Thyroid gland (tissue), 4 donors: ENCODE results near the gene GPR162. TPM values are rescaled to one million over a fixed set of nuclear protein-coding genes. Genes with fewer than 3 reads are reported as not detected.
A peak's percentile ranks its signal among the peaks of the same experiment; 100 is the strongest.
"Not testable (repeated sequence)": the region's sequence is repeated elsewhere in the genome, so short reads cannot be mapped to it uniquely, and the experiment has no call there.

Experiments used
- DNase-seq, 2 donors: peaks; one replicate each; pipeline ENCODE4 v3.0.0-alpha.2; 2019
- H3K27ac ChIP-seq, 3 donors: fragments of 200-600 bp; sonication (generic); 1 replicate in 2 of 3; 2 replicates in 1 of 3; pipeline ENCODE4 v1.5.1; 2016 to 2019; ENCODE audit warnings: mild to moderate bottlenecking in 1 of 3, moderate library complexity in 1 of 3
- H3K27me3 ChIP-seq: fragments of 200-600 bp; sonication (generic); one replicate; pipeline ENCODE4 v1.5.1; 2019
- H3K36me3 ChIP-seq, 2 donors: fragments of 200-600 bp; sonication (generic); one replicate each; pipeline ENCODE4 v1.5.1; 2016 to 2019
- H3K4me1 ChIP-seq, 2 donors: fragments of 200-600 bp; sonication (generic); one replicate each; pipeline ENCODE4 v1.5.1; 2017 to 2019
- H3K4me3 ChIP-seq, 3 donors: fragments of 200-600 bp; sonication (generic); replicated peaks in 1 of 3; 1 replicate in 2 of 3; 2 replicates in 1 of 3; pipeline ENCODE4 v1.5.1; 2016; ENCODE audit warnings: mild to moderate bottlenecking in 1 of 3
- H3K9me3 ChIP-seq: fragments of 200-600 bp; sonication (generic); one replicate; pipeline ENCODE4 v1.5.1; 2017
- CTCF ChIP-seq, 6 experiments: fragments of 200-600 bp in 3 of 6; fragments of 450-650 bp in 3 of 6; sonication (generic) in 3 of 6; IDR thresholded peaks; one replicate each; pipeline ENCODE4 v1.5.1; 2016 to 2019; ENCODE audit warnings: antibody characterized with exemption in 6 of 6, mild to moderate bottlenecking in 2 of 6, inconsistent platforms in 1 of 6, moderate library complexity in 1 of 6
- POLR2A ChIP-seq, 2 donors: fragments of 450-650 bp; IDR thresholded peaks; one replicate each; pipeline ENCODE4 v1.6.1; 2017; ENCODE audit warnings: antibody characterized with exemption in 2 of 2, mild to moderate bottlenecking in 2 of 2, moderate library complexity in 1 of 2
- whole genome bisulfite sequencing, 2 donors: methylation state at CpG; one replicate each; pipeline ENCODE4 v1.1.5; 2017; 5-methylcytosine and 5-hydroxymethylcytosine counted together
- intact Hi-C: fragments of 100-400 bp; cut with DNase I; formaldehyde crosslinking; loops from one replicate; pipeline ENCODE4 v1.15.1; 2023
- total RNA-seq, 4 donors: library from RNA; depleted of rRNA; stranded (reverse); fragments of >200 nt; gene quantifications; one replicate each; pipeline ENCODE4 v1.2.3, GENCODE V29; 2016

Gene GPR162
- total RNA-seq, 4 donors from 2014 or later, result 0.34 to 1.1 (median 0.56) TPM

DNA sequence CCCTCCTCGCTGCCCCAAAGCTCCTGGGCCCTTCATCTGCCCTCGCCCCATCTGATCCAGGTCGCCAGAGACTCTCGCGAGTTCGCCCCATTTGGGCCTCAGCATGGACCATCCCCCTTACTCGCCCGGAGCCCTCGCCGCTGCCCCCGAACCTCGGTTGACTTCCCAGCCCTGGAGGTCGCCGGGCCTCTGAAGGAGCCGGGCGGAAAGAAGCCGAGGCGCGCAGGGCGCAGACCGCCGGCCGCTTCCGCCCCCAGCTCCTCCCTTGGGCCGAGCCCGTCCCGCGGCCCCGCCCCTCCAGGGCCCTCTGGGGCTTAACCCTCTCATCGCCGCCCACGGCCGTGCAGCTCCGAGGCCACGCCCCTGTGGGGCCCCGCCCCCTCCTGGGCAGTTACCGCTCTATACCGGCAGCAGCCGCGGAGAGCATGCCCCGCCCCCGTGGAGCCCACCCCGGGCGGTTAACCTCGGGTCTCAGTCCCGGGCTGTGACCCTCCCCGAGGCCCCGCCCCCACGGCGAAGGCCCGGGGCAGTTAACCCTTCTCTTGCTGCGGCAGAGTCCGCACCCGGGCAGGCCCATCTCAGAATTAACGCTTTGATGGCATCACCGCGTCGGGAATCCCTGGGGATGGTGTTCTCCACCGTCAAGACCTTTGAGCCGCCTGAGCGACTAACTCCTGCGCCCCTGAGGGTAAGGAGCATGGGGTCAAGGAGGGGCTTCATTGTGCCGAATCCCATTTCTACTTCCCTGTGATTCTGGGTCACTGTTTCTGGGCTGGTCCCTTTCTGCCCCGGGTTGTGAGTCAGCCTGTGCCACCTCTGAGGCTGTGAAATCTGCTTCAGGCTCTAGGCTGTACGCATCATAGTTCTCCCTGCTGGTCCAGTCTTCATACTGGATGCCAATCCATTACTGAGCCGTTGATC lies 51.7 kb downstream of the GPR162 start, which contains the start of gene SPSB2:
Gene SPSB2 (minus strand): TSS at position 210 of the 921 bp plus-strand sequence. CDS start 402 bp downstream, outside the sequence.
- Histone ChIP-seq H3K4me3 (peak within 1 kb of the TSS; percentile 55 to 81 (median 66)), H3K27ac (peak within 1 kb of the TSS; percentile 31 to 87 (median 53)), H3K4me1 (peaks cover 19 to 36% of the 10 kb centered on the region in 2 donors), H3K27me3 (no peaks in the 10 kb centered on the region), H3K36me3 (peaks cover 10 to 12% of the 10 kb centered on the region in 2 donors), H3K9me3 (no peaks in the 10 kb centered on the region)
- DNase-seq, result peak; percentile 99
- TF ChIP-seq POLR2A (IDR thresholded peaks at IDR 0.05) (peak; percentile 22 to 86), CTCF (IDR thresholded peaks at IDR 0.05) (no peak)
- intact Hi-C loops, result loop anchor here (5.0 kb wide), 2 partner anchors 39 to 94 kb away; partner anchors contain the start of gene ENO2
- WGBS, 2 donors, result 1 to 4% methylated on average over 7 to 19 of the region's 66 CpGs

GRCh38 chr12:6874015-6874368 lies 52.4 kb downstream of the GPR162 start:
- Histone ChIP-seq H3K4me1 (peaks cover 13 to 30% of the 10 kb centered on the region in 2 donors), H3K36me3 (peaks cover 10 to 12% of the 10 kb centered on the region in 2 donors), H3K27ac (peak overlapping the region; percentile 31 to 87 (median 41)), H3K4me3 (peak overlapping the region; percentile 55 to 81 (median 66))
- 49 to 60% methylated on average over 9 of the region's 9 CpGs for WGBS, 2 donors
- intact Hi-C loops, result loop anchor here (5.0 kb wide), 2 partner anchors 38 to 93 kb away; partner anchors contain the start of gene ENO2
- not testable (repeated sequence) for H3K27me3 ChIP-seq, H3K9me3 ChIP-seq, DNase-seq

Other genes with a start within 250 kb of the GPR162 start
- gene CHD4, start 214.4 kb upstream of the GPR162 start, total RNA-seq, result 100 to 1,000 TPM; 152 to 337 (median 263) TPM
- 1 to 10 TPM in 3 of 4 donors, under 1 TPM in 1; 0.78 to 8.1 (median 3.5) TPM for gene LPAR5, start 185.9 kb upstream of the GPR162 start, total RNA-seq
- gene ACRBP, start 174.4 kb upstream of the GPR162 start, total RNA-seq, result 10 to 100 TPM in 2 of 4 donors, 1 to 10 TPM in 2; 8.9 to 11.4 (median 10.4) TPM
- gene ING4, start 158.7 kb upstream of the GPR162 start, total RNA-seq, result 10 to 100 TPM; 52.7 to 85.1 (median 67.2) TPM
- gene ZNF384, start 132.4 kb upstream of the GPR162 start, total RNA-seq, result 10 to 100 TPM; 41.9 to 72.8 (median 53.1) TPM
- gene PIANP, start 121.0 kb upstream of the GPR162 start, total RNA-seq, result under 1 TPM in 2 of 4 donors, not detected in 2; 0.11 to 0.39 TPM
- gene COPS7A, start 97.8 kb upstream of the GPR162 start, total RNA-seq, result 10 to 100 TPM; 44.5 to 86.7 (median 63.1) TPM
- gene MLF2, start 68.7 kb upstream of the GPR162 start, total RNA-seq, result 100 to 1,000 TPM; 110 to 253 (median 196) TPM
- gene PTMS, start 55.5 kb upstream of the GPR162 start, total RNA-seq, result 100 to 1,000 TPM in 2 of 4 donors, 10 to 100 TPM in 2; 60.0 to 186 (median 103) TPM
- gene LAG3, start 49.3 kb upstream of the GPR162 start, total RNA-seq, result under 1 TPM in 1 of 4 donors, not detected in 3; 0.13 TPM
- 1 to 10 TPM; 3.5 to 8.1 (median 3.9) TPM for gene CD4, start 32.3 kb upstream of the GPR162 start, total RNA-seq
- 10 to 100 TPM; 13.6 to 27.9 (median 20.3) TPM for gene P3H3, start 6.6 kb downstream of the GPR162 start, total RNA-seq
- gene GNB3, start 19.1 kb downstream of the GPR162 start, total RNA-seq, result 1 to 10 TPM in 3 of 4 donors, under 1 TPM in 1; 0.39 to 3.0 (median 2.1) TPM
- 1 to 10 TPM in 2 of 4 donors, under 1 TPM in 2; 0.73 to 1.3 (median 0.90) TPM for gene CDCA3, start 29.5 kb downstream of the GPR162 start, total RNA-seq
- 10 to 100 TPM; 34.7 to 68.6 (median 58.9) TPM for gene USP5, start 30.3 kb downstream of the GPR162 start, total RNA-seq
- gene TPI1, start 45.7 kb downstream of the GPR162 start, total RNA-seq, result 100 to 1,000 TPM; 363 to 700 (median 468) TPM
- 10 to 100 TPM; 16.3 to 35.0 (median 25.6) TPM for gene SPSB2, start 51.5 kb downstream of the GPR162 start, total RNA-seq
- 10 to 100 TPM in 3 of 4 donors, 1 to 10 TPM in 1; 8.7 to 16.4 (median 13.0) TPM for gene LRRC23, start 83.0 kb downstream of the GPR162 start, total RNA-seq
- 10 to 100 TPM; 13.0 to 25.3 (median 19.8) TPM for gene ENO2, start 92.8 kb downstream of the GPR162 start, total RNA-seq
- gene ATN1, start 106.1 kb downstream of the GPR162 start, total RNA-seq, result 100 to 1,000 TPM in 1 of 4 donors, 10 to 100 TPM in 3; 53.3 to 100 (median 84.9) TPM
- gene RNU7-1, start 122.0 kb downstream of the GPR162 start, total RNA-seq, result not detected
- 100 to 1,000 TPM; 344 to 666 (median 383) TPM for gene C12orf57, start 122.2 kb downstream of the GPR162 start, total RNA-seq
- gene PTPN6, start 129.5 kb downstream of the GPR162 start, total RNA-seq, result 10 to 100 TPM; 21.7 to 32.3 (median 31.4) TPM
- gene PHB2, start 148.8 kb downstream of the GPR162 start, total RNA-seq, result 100 to 1,000 TPM; 153 to 284 (median 220) TPM
- gene EMG1, start 149.1 kb downstream of the GPR162 start, total RNA-seq, result 10 to 100 TPM; 19.9 to 53.1 (median 45.6) TPM
- gene LPCAT3, start 196.7 kb downstream of the GPR162 start, total RNA-seq, result 10 to 100 TPM; 45.1 to 68.4 (median 58.5) TPM
- 100 to 1,000 TPM; 137 to 470 (median 255) TPM for gene C1S, start 238.9 kb downstream of the GPR162 start, total RNA-seq